HUDEP-2 (cell line): Measurements from ENCODE around the gene QPRT.
"Not testable (repeated sequence)": the region's sequence is repeated elsewhere in the genome, so short reads cannot be mapped to it uniquely, and the experiment has no call there.

ENCODE experiments used
- DNase-seq, 76 experiments: peaks; one replicate each; lab custom pipeline; 2025; ENCODE audit not compliant: unreplicated experiment in 76 of 76; lab: John Stamatoyannopoulos, UW

The QPRT gene

GRCh38 chr16:29710227-29711219, 31.5 kb downstream of the QPRT start:
- peak in 21 of 76 experiments; percentile 5 to 46 (median 29) for DNase-seq

DNA sequence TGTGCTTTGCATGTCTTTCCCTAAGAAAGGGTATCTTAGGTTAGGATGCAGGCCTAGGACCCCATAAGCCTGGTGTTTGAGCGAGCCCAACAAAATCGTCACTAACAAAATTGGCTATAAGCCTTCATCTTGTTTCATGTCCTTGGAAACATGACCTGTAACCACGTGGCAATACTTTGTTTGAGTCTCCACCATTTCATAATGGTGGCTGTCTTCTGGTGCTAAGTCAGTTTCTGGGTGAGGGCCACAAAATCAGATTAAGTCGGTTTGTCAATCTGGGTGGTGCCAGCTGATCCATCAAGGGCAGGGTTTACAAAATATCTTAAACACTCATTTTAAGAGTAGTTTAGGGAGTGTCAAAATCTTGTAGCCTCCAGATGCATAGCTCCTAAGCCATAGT, 33.8 kb downstream of the QPRT start:
- DNase-seq, result peak in 3 of 76 experiments; percentile 6 to 17 (median 8)

DNA sequence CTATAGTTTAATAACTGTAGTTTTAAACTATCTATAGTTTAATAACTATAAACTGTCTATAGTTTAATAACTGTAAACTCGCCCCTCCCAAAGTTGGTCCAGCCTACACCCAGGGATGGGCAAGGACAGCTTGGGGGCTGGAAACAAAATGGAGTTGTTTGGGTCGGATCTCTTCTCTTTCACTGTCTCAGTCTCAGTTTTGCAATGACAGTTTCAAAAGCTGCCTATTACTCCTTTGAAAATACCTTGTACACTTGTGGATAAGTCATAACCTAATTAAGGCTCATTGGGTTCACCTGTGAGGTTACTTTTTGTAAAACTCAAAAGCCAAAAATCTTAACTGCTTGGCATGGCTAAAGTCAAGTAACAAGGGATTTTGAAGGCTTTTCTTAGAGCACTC, 35.4 kb downstream of the QPRT start:
- no peak for DNase-seq

DNA sequence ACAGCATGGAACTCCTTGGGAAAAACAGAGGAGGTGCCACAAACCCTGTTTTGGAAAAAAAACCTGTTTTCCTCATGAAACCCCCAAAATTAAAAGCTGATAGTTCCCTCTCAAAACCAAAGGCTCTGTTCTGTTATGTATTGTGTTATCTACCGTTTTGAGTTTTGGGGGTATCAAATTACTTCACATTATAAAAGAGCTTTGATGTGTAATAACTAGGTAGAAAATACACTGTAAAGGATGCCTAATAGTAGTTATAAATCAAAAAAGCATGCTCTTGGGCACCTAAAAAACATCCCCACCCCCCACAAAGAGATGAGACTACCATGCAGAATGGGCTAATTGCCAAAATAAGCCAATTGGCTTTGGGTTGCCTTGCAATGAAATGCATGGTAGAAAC, 36.0 kb downstream of the QPRT start:
- no peak for DNase-seq

DNA sequence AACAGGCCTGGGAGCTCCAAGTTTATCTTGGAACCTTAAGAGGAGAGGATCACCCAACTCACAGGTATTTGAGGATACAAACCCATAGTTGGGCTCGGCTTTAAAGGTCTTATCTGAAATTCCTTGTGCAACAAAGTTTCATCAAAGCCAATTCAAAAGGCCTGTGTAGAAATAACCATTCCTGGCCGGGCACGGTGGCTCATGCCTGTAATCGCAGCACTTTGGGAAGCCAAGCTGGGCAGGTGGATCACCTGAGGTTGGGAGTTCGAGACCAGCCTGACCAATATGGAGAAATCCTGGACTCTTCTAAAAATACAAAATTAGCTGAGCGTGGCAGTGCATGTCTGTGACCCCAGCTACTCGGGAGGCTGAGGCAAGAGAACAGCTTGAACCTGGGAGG, 38.1 kb downstream of the QPRT start:
- no peak for DNase-seq

GRCh38 chr16:29719063-29719462, 40.1 kb downstream of the QPRT start:
- DNase-seq, result no peak

DNA sequence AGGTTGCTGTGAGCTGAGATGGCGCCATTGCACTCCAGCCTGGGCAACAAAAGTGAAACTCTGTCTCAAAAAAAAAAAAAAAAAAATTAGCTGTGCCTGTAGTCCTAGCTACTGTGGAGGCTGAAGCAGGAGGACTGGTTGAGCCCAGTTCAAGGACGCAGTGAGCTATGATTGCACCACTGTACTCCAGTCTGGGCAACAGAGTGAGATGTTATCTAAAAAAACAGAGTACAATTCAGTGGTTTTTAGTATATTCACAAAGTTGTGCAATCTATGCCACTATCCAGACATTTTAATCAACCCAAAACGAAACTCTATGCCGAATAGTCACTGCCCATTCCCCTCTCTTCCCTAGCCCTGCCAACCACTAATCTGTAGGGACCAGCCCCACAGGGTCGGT, 41.7 kb downstream of the QPRT start:
- DNase-seq, result no peak

DNA sequence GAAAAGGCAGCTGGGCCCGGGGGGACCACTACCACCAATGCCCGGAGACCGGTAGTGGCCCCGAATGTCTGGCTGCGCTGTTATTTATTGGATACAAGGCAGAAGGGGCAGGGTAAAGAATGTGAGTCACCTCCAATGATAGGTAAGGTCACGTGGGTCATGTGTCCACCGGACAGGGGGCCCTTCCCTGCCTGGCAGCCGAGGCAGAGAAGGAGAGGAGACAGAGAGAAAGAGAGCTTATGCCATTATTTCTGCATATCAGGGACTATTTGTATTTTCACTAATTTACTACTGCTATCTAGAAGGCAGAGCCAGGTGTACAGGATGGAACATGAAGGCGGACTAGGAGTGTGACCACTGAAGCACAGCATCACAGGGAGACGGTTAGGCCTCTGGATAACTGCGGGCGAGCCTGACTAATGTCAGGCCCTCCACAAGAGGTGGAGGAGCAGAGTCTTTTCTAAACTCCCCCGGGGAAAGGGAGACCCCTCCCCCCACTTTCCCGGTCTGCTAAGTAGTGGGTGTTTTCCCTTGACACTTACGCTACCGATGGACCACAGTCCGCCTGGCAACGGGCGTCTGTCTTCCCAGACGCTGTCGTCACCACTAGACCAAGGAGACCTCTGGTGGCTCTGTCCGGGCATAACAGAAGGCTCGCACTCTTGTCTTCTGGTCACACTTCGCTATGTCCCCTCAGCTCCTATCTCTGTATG, 42.3 kb downstream of the QPRT start:
- peak in 57 of 76 experiments; percentile 8 to 74 (median 46) for DNase-seq

- DNase-seq, result no peak
Measured at GRCh38 chr16:29726845-29727377, 47.9 kb downstream of the QPRT start.

GRCh38 chr16:29727452-29727851, 48.5 kb downstream of the QPRT start:
- DNase-seq, result no peak

- peak in 8 of 76 experiments; percentile 10 to 30 (median 20) for DNase-seq
Measured at GRCh38 chr16:29729116-29729521, 50.1 kb downstream of the QPRT start.

DNA sequence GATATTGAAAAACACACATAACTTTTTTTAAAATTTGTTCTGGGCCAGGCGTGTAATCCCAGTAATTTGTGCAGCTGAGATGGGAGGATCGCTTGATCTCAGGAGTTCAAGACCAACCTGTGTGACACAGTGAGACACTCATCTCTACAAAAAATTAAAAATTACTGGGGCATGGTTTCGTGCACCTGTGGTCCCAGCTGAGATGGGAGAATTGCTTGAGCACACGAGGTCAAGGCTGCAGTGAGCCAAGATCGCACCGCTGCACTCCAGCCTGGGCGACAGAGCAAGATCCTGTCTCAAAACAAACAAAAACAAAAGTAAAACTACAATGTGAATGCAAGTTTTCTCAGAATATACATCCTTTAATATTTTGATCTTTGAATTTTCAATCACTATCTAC, 51.7 kb downstream of the QPRT start:
- no peak for DNase-seq

DNA sequence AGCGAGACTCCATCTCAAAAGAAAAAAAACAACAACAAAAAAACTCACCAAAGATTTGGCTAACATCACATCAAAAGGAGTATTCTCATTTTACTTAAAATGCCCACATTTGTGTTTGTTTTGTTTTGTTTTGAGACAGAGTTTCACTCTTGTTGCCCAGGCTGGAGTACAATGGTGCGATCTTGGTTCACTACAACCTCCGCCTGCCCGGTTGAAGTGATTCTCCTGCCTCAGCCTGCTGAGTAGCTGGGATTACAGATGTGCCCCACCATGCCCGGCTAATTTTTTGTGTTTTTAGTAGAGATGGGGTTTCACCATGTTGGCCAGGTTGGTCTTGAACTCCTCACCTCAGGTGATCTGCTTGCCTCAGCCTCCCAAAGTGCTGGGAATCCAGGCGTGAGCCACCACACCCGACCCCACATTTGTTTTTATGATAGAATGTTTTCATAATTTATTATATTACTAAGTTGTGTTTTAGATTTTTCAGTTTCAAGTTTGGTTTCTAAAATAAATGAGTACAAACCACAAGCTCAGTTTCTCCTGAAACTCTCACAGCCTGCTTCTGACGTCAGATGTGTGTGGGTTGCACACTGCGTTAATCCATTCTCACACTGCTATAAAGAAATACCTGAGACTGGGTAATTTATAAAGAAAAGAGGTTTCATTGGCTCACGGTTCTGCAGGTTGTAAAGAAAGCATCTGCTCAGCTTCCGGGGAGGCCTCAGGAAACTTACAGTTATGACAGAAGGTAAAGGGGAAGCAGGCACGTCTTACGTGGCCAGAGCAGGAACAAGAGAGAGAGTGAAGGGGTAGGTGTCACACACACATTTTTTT, 53.0 kb downstream of the QPRT start:
- DNase-seq, result not testable (repeated sequence)

GRCh38 chr16:29734786-29735185, 55.8 kb downstream of the QPRT start:
- no peak for DNase-seq

GRCh38 chr16:29736112-29736511, 57.1 kb downstream of the QPRT start:
- DNase-seq, result no peak

DNA sequence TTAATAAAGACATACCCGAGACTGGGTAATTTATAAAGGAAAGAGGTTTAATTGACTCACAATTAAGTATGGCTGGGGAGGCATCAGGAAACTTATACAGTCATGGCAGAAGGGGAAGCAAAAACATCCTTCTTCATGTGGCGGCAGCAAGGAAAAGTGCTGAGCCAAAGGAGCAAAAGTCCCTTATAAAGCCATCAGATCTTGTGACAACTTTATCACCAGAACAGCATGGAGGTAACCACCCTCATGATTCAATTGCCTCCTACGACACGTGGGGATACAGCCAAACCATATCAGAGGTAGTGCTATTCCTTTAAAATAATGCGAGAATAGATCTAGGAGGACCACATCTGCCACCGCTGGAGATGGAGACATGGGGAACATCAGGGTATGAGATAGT, 57.8 kb downstream of the QPRT start:
- DNase-seq, result peak in 54 of 76 experiments; percentile 4 to 70 (median 36)

GRCh38 chr16:29737713-29738112, 58.7 kb downstream of the QPRT start:
- DNase-seq, result no peak

DNA sequence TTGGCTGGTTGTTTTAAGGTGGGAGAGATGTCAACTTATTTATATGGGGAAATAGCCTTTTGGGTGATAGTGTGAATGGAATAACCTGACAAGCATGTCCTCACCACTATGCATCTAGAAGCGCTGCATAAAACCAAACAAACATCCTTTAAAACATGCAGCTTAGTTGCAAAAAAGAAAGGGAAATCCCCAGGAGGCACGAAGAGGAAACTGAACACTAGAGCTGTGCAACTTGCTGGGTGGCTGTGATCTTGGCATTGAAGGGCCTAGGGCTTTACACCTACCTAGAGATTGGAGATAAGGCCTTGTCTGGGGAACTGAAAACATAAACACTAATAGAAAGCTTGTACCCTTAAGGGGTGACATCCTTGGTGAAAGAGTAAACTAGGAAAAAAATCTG, 59.5 kb downstream of the QPRT start:
- no peak for DNase-seq

- DNase-seq, result not testable (repeated sequence)
Measured at GRCh38 chr16:29739927-29740629, 61.1 kb downstream of the QPRT start.

- not testable (repeated sequence) for DNase-seq
Measured at GRCh38 chr16:29740630-29741015, 61.6 kb downstream of the QPRT start.
